IMR-90 (cell line): ENCODE measurements around the gene RFX4. TPM values are rescaled to one million over a fixed set of nuclear protein-coding genes. Genes with fewer than 3 reads are reported as not detected.
"Not testable (repeated sequence)": the region's sequence is repeated elsewhere in the genome, so short reads cannot be mapped to it uniquely, and the experiment has no call there.

ENCODE experiments used
- ATAC-seq: fragments of 200-7000 bp; cut with Tn5 transposase; 2 replicates; pipeline ENCODE4 v1.9.1; 2020; ENCODE audit warnings: low read depth, mild to moderate bottlenecking, moderate library complexity
- BruUV-seq: library from RNA; stranded (reverse); fragments of 400-500 nt; replicated peaks from 2 replicates; lab custom pipeline; 2021; lab: Mats Ljungman, UMichigan
- CTCF ChIA-PET: fragments of 300-600 bp; formaldehyde crosslinking; extraction: SDS; loops from one replicate; lab custom pipeline; 2021; ENCODE audit warnings: antibody characterized with exemption; lab: Yijun Ruan, JAX
- POLR2A ChIA-PET: fragments of 300-600 bp; sonication (Branson Sonifier 250); formaldehyde crosslinking; loops from one replicate; lab custom pipeline; 2022; ENCODE audit warnings: antibody characterized with exemption; ENCODE audit not compliant: unreplicated experiment; lab: Charles Lee
- DNase-seq: peaks from one replicate; pipeline ENCODE4 v3.0.0; 2013
- H2AFZ ChIP-seq: replicated peaks from 2 replicates; pipeline ENCODE3; 2013; ENCODE audit warnings: low read length, mild to moderate bottlenecking; ENCODE audit not compliant: poor library complexity
- H2AK5ac ChIP-seq: 2 replicates; pipeline ENCODE4 v1.6.1; 2013; ENCODE audit warnings: low read depth, low read length, inconsistent platforms
- H2AK9ac ChIP-seq: replicated peaks from 2 replicates; pipeline ENCODE3; 2013; ENCODE audit warnings: mild to moderate bottlenecking, low read depth, low read length, moderate library complexity; ENCODE audit not compliant: poor library complexity
- H2BK120ac ChIP-seq: 2 replicates; pipeline ENCODE4 v1.6.1; 2013; ENCODE audit warnings: low read depth, low read length, inconsistent platforms
- H2BK15ac ChIP-seq: 3 replicates; pipeline ENCODE4 v1.6.1; 2013; ENCODE audit warnings: low read depth, low read length, inconsistent platforms
- H2BK20ac ChIP-seq: 2 replicates; pipeline ENCODE4 v1.6.1; 2013; ENCODE audit warnings: low read depth, mild to moderate bottlenecking, inconsistent platforms, low read length, moderate library complexity
- H2BK5ac ChIP-seq: 2 replicates; pipeline ENCODE4 v1.6.1; 2013; ENCODE audit warnings: mild to moderate bottlenecking, low read depth, low read length, inconsistent platforms; ENCODE audit not compliant: poor library complexity, severe bottlenecking
- H3K14ac ChIP-seq: replicated peaks from 2 replicates; pipeline ENCODE4 v1.6.1; 2013; ENCODE audit warnings: low read depth, low read length, inconsistent platforms
- H3K18ac ChIP-seq: 2 replicates; pipeline ENCODE4 v1.6.1; 2013; ENCODE audit warnings: low read depth, low read length, control low read depth
- H3K23ac ChIP-seq: 2 replicates; pipeline ENCODE4 v1.6.1; 2013; ENCODE audit warnings: low read depth, low read length, inconsistent platforms
- H3K27ac ChIP-seq: 2 replicates; pipeline ENCODE4 v1.5.1; 2013; ENCODE audit warnings: mild to moderate bottlenecking, control low read depth, low read length; ENCODE audit not compliant: insufficient read depth
- H3K27me3 ChIP-seq: 2 replicates; pipeline ENCODE4 v1.6.1; 2013; ENCODE audit warnings: low read length; ENCODE audit not compliant: control insufficient read depth, insufficient read depth
- H3K36me3 ChIP-seq: 2 replicates; pipeline ENCODE4 v1.6.1; 2013; ENCODE audit warnings: low read length, mixed read lengths; ENCODE audit not compliant: control insufficient read depth, insufficient read depth
- H3K4ac ChIP-seq: 2 replicates; pipeline ENCODE4 v1.6.1; 2013; ENCODE audit warnings: low read depth, low read length, inconsistent platforms
- H3K4me1 ChIP-seq: 2 replicates; pipeline ENCODE4 v1.6.1; 2013; ENCODE audit warnings: low read length, mixed read lengths; ENCODE audit not compliant: control insufficient read depth, insufficient read depth
- H3K4me2 ChIP-seq: 2 replicates; pipeline ENCODE4 v1.6.1; 2013; ENCODE audit warnings: low read depth, mild to moderate bottlenecking, control low read depth, low read length, moderate library complexity
- H3K4me3 ChIP-seq: 2 replicates; pipeline ENCODE4 v1.5.1; 2013; ENCODE audit warnings: low read depth, mild to moderate bottlenecking, control low read depth, low read length, moderate library complexity; ENCODE audit not compliant: insufficient read depth
- H3K56ac ChIP-seq: 2 replicates; pipeline ENCODE4 v1.6.1; 2013; ENCODE audit warnings: low read length, inconsistent platforms; ENCODE audit not compliant: insufficient read depth; ENCODE audit errors: extremely low read depth
- H3K79me1 ChIP-seq, 2 experiments: 2 replicates each; pipeline ENCODE4 v1.6.1; 2013; ENCODE audit warnings: low read length in 2 of 2, inconsistent platforms in 1 of 2, low read depth in 1 of 2
- H3K9ac ChIP-seq: 2 replicates; pipeline ENCODE4 v1.6.1; 2013; ENCODE audit warnings: low read depth, low read length, control low read depth
- H3K9me1 ChIP-seq: 2 replicates; pipeline ENCODE4 v1.6.1; 2013; ENCODE audit warnings: low read length, inconsistent platforms; ENCODE audit not compliant: insufficient read depth
- H3K9me3 ChIP-seq: 2 replicates; pipeline ENCODE4 v1.6.1; 2013; ENCODE audit warnings: low read length; ENCODE audit not compliant: control insufficient read depth, insufficient read depth
- H4K20me1 ChIP-seq: 2 replicates; pipeline ENCODE4 v1.6.1; 2013; ENCODE audit warnings: low read length, inconsistent platforms; ENCODE audit not compliant: insufficient read depth
- H4K5ac ChIP-seq: 2 replicates; pipeline ENCODE4 v1.6.1; 2013; ENCODE audit warnings: mild to moderate bottlenecking, low read depth, low read length, control low read depth
- H4K8ac ChIP-seq, 2 experiments: 2 replicates each; pipeline ENCODE4 v1.6.1; 2013; ENCODE audit warnings: low read depth in 2 of 2, low read length in 2 of 2, control low read depth in 1 of 2, inconsistent platforms in 1 of 2
- H4K91ac ChIP-seq: 2 replicates; pipeline ENCODE4 v1.6.1; 2013; ENCODE audit warnings: low read depth, low read length, inconsistent platforms; ENCODE audit not compliant: insufficient read depth
- BHLHE40 ChIP-seq: fragments of 150-350 bp; IDR thresholded peaks from 2 replicates; pipeline ENCODE4 v1.6.1; 2016; ENCODE audit warnings: mild to moderate bottlenecking, low read depth, low read length
- CHD1 ChIP-seq: IDR thresholded peaks from 2 replicates; pipeline ENCODE4 v1.6.1; 2012; ENCODE audit warnings: low read depth, low read length, improper control_type of control experiment
- MAFK ChIP-seq: IDR thresholded peaks from 2 replicates; pipeline ENCODE4 v1.6.1; 2012; ENCODE audit warnings: low read depth, low read length, improper control_type of control experiment
- MXI1 ChIP-seq: IDR thresholded peaks from 2 replicates; pipeline ENCODE4 v1.6.1; 2012; ENCODE audit warnings: low read depth, mild to moderate bottlenecking, low read length, moderate library complexity, borderline replicate concordance
- NFE2L2 ChIP-seq: fragments of 150-350 bp; IDR thresholded peaks from 2 replicates; pipeline ENCODE4 v1.6.1; 2016; ENCODE audit warnings: low read depth, mild to moderate bottlenecking, low read length
- SMC3 ChIP-seq: fragments of 150-350 bp; IDR thresholded peaks from 2 replicates; pipeline ENCODE4 v1.6.1; 2016; ENCODE audit warnings: low read depth, mild to moderate bottlenecking, antibody characterized with exemption, low read length, moderate library complexity
- USF2 ChIP-seq: fragments of 150-350 bp; IDR thresholded peaks from 2 replicates; pipeline ENCODE4 v1.6.1; 2017; ENCODE audit warnings: mild to moderate bottlenecking, antibody characterized with exemption, low read length, low read depth
- WGBS, 2 experiments: methylation state at CpG; one replicate each; pipeline versions ENCODE4 v1.1.5 to v1.1.7; 2013; ENCODE audit warnings: missing lambda C conversion rate in 2 of 2; ENCODE audit not compliant: insufficient read length in 1 of 2; ENCODE audit errors: extremely low coverage in 2 of 2; 5-methylcytosine and 5-hydroxymethylcytosine counted together
- dilution Hi-C: fragments of 300-500 bp; cut with HindIII; formaldehyde crosslinking; loops from one replicate; pipeline ENCODE4 v1.14.3; 2018; ENCODE audit warnings: low sequenced_read_pairs; ENCODE audit not compliant: unreplicated experiment
- in situ Hi-C: fragments of 300-500 bp; cut with MboI; formaldehyde crosslinking; loops from 3 replicates; pipeline ENCODE4 v1.14.3; 2019; ENCODE audit warnings: low sequenced_read_pairs, inconsistent platforms, mixed read lengths
- intact Hi-C: fragments of 100-400 bp; cut with micrococcal nuclease; formaldehyde crosslinking; loops from 2 replicates; pipeline ENCODE4 v1.10.0; 2022
- polyA plus RNA-seq, 3 experiments: library from polyadenylated mRNA; depleted of rRNA; stranded (reverse); fragments of >200 nt; gene quantifications; 2 replicates each; pipeline ENCODE4 v1.2.3, GENCODE V29; 2012; ENCODE audit warnings: low replicate concordance in 1 of 3
- total RNA-seq: library from RNA; depleted of rRNA; stranded (reverse); fragments of >200 nt; gene quantifications from 2 replicates; pipeline ENCODE4 v1.2.3, GENCODE V29; 2012

Gene RFX4
- total and polyA plus RNA-seq, 2 of the 4 experiments (the other 2 are of a cell fraction) = not detected

- H2AFZ ChIP-seq = no peak overlapping the region
- H2BK15ac ChIP-seq = no peak overlapping the region
- H3K56ac ChIP-seq = no peak overlapping the region
- in situ Hi-C loops = no loop called here
- H3K9ac ChIP-seq = no peak overlapping the region
- ATAC-seq (no peak), DNase-seq (no peak)
- no peak overlapping the region for H2BK5ac ChIP-seq
- no peak overlapping the region for H2AK5ac ChIP-seq
- H3K14ac ChIP-seq = no peak overlapping the region
- no peaks in the 10 kb centered on the region for H4K20me1 ChIP-seq
- H3K18ac ChIP-seq = no peak overlapping the region
- no peak overlapping the region for H3K23ac ChIP-seq
- no peak overlapping the region for H4K91ac ChIP-seq
- no peak overlapping the region for H4K8ac ChIP-seq
- H3K4ac ChIP-seq = no peak overlapping the region
- peaks cover 12% of the 10 kb centered on the region for H3K27me3 ChIP-seq
- H2BK20ac ChIP-seq = no peak overlapping the region
- H3K79me1 ChIP-seq = no peaks in the 10 kb centered on the region
- no peaks in the 10 kb centered on the region for H3K9me1 ChIP-seq
- 41% methylated on average over 2 of the region's 2 CpGs; no CpG with 5 or more reads in 1 of the 2 experiments for WGBS, 2 experiments
- no TSS peak for BruUV-seq
- ChIA-PET POLR2A (no interaction called here), CTCF (no interaction called here)
- H3K4me1 ChIP-seq = no peaks in the 10 kb centered on the region
- no peak overlapping the region for H3K4me3 ChIP-seq
- TF ChIP-seq CHD1 = no peak
- no peak for TF ChIP-seq SMC3
- no peak for TF ChIP-seq MXI1
- TF ChIP-seq MAFK = no peak
- no peak for TF ChIP-seq BHLHE40
- TF ChIP-seq USF2 = no peak
- no peak for TF ChIP-seq NFE2L2
- H2AK9ac ChIP-seq = no peak overlapping the region
- H4K5ac ChIP-seq = no peak overlapping the region
- dilution Hi-C loops = no loop called here
- no peaks in the 10 kb centered on the region for H3K9me3 ChIP-seq
- intact Hi-C loops = no loop called here
- no peak overlapping the region for H2BK120ac ChIP-seq
- H3K27ac ChIP-seq = no peak overlapping the region
- H3K4me2 ChIP-seq = no peak overlapping the region
- no peaks in the 10 kb centered on the region for H3K36me3 ChIP-seq
Measured at GRCh38 chr12:106605254-106605653, 22.4 kb downstream of the RFX4 start.

- H3K18ac ChIP-seq, H3K4me3 ChIP-seq, H3K4me1 ChIP-seq, H3K27ac ChIP-seq, ATAC-seq, H2BK15ac ChIP-seq, H2BK120ac ChIP-seq, POLR2A ChIA-PET, H4K91ac ChIP-seq, H4K20me1 ChIP-seq, H4K5ac ChIP-seq, H3K9ac ChIP-seq, H2BK5ac ChIP-seq, H3K56ac ChIP-seq, H3K4ac ChIP-seq, H2BK20ac ChIP-seq, H2AFZ ChIP-seq, DNase-seq, H3K27me3 ChIP-seq, in situ Hi-C loops, H3K14ac ChIP-seq, H3K23ac ChIP-seq, H3K4me2 ChIP-seq, H2AK5ac ChIP-seq, H2AK9ac ChIP-seq, H3K79me1 ChIP-seq, H4K8ac ChIP-seq, H3K9me1 ChIP-seq, H3K9me3 ChIP-seq, BruUV-seq, dilution Hi-C loops, H3K36me3 ChIP-seq, intact Hi-C loops: not testable (repeated sequence)
- CTCF ChIA-PET = interaction anchor here (1.4 kb wide), 1 partner anchor 14 kb away, joined by 4 read pairs; no protein-coding TSS in a partner anchor
- no CpG with 5 or more reads among the region's 5 CpGs for WGBS, 2 experiments
Measured at GRCh38 chr12:106620588-106620987, 37.8 kb downstream of the RFX4 start.
